Suprapubic skin (tissue), 4 donors: ENCODE measurements around the gene ZNF282.

ENCODE experiments used
- POLR2A ChIP-seq, 2 donors: fragments of 450-650 bp; IDR thresholded peaks; one replicate each; pipeline ENCODE4 v1.6.1; 2017; ENCODE audit warnings: antibody characterized with exemption in 2 of 2, mild to moderate bottlenecking in 2 of 2, moderate library complexity in 2 of 2
- POLR2AphosphoS5 ChIP-seq, 3 donors: sonication (generic); formaldehyde crosslinking; IDR thresholded peaks; one replicate each; pipeline ENCODE4 v1.6.1; 2017; ENCODE audit warnings: antibody characterized with exemption in 3 of 3
- TF ChIP-seq, protein P1 (sequence below), 2 donors: fragments of 200-600 bp in 1 of 2; fragments of 450-650 bp in 1 of 2; sonication (generic) in 1 of 2; IDR thresholded peaks; one replicate each; pipeline ENCODE4 v1.5.1; 2016 to 2019; ENCODE audit warnings: antibody characterized with exemption in 2 of 2, mild to moderate bottlenecking in 1 of 2, moderate library complexity in 1 of 2

DNA sequence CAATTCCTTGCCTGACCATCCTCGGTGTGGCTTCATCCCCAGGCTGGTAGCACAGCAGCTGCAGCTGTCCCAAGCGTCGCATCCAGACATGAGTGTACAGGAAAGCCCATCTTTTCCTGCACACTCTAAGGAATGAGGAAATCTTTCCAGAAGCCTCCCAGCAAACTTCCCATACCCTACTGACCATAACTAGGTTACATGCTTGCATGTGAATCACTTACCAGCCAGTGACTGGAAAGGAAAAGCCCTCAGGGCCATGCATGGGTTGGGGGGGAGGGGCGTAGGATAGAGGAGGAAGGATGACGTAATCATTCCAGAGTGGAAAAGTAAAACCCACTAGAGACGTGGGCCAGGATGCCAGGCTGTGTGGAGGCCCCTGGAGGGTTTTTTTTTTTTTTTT is 25.2 kb downstream of the ZNF282 start:
- TF ChIP-seq, protein P1, sequence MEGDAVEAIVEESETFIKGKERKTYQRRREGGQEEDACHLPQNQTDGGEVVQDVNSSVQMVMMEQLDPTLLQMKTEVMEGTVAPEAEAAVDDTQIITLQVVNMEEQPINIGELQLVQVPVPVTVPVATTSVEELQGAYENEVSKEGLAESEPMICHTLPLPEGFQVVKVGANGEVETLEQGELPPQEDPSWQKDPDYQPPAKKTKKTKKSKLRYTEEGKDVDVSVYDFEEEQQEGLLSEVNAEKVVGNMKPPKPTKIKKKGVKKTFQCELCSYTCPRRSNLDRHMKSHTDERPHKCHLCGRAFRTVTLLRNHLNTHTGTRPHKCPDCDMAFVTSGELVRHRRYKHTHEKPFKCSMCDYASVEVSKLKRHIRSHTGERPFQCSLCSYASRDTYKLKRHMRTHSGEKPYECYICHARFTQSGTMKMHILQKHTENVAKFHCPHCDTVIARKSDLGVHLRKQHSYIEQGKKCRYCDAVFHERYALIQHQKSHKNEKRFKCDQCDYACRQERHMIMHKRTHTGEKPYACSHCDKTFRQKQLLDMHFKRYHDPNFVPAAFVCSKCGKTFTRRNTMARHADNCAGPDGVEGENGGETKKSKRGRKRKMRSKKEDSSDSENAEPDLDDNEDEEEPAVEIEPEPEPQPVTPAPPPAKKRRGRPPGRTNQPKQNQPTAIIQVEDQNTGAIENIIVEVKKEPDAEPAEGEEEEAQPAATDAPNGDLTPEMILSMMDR (IDR thresholded peaks at IDR 0.05), result no peak
- TF ChIP-seq POLR2AphosphoS5 (IDR thresholded peaks at IDR 0.05), result no peak
- TF ChIP-seq POLR2A (IDR thresholded peaks at IDR 0.05), result no peak
